ENCODE measurements around the gene LRP4. TPM values are rescaled to one million over a fixed set of nuclear protein-coding genes. Genes with fewer than 3 reads are reported as not detected.

Gene LRP4
- total and polyA plus RNA-seq, 2 donors (not counting 3 experiments of a cell fraction or from before 2014, with no cell fraction given): 0.86 to 2.0 TPM

DNA sequence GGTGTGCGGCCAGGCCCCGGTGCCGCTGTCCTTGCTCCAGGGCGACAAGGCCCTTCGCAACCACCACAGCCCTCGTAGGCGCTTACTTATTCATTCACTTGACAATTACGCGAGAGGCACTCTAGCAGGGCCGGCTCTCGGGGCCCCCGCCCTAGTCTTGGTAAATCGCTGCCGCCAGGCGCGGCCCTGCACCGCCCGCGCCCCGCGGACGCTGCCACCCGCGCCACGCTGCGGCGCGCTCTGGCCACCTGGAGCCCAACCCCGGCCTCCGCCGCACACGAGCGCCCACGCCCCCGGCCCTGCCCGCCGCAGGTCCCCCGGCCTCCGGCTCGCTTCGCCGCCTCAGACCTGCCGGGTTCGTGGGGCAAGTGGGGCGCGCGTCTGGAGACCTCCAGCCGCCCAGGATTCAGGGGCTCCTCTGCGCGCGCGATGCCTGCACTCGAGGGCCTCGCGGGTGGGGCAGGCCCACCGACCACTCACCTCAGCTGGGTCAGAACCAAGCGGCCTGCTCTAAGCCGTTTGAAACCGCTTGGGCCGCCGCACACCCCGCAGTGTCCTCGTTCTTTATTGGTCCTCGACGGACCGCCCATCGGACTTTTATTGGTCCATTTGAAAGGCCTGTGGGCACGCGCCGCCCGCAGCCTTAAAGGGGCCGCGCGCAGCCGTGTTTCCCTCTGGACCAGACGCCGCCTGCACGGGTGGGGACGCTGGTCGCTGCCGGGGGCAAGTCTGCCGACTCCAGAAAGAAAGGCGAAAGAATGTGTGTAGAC, 72.4 kb downstream of the LRP4 start, which contains the start of gene CKAP5:
CKAP5 (minus strand) TSS at position 541 of the 770 bp plus-strand sequence. CDS start 25,049 bp downstream, outside the sequence.
- Histone ChIP-seq H3K9me1 (replicated peaks; ENCODE audit: control insufficient read depth, extremely low read depth, insufficient read depth, low read length) (no peaks in the 10 kb centered on the region), H2AFZ (ENCODE audit: low read depth, low read length) (peak within 1 kb of the TSS; percentile 97), H3K4me2 (ENCODE audit: insufficient read depth, low read length) (peak within 1 kb of the TSS; percentile 98), H3K79me2 (ENCODE audit: control insufficient read depth, insufficient read depth, low read length) (peaks cover 50% of the 10 kb centered on the region), H3K4me1 (ENCODE audit: control insufficient read depth, extremely low read depth, insufficient read depth, low read length) (peaks cover 22% of the 10 kb centered on the region), H3K9me3 (replicated peaks; ENCODE audit: control insufficient read depth, insufficient read depth, low read length) (no peaks in the 10 kb centered on the region), H3K27ac (ENCODE audit: insufficient read depth, low read depth, low read length) (peak within 1 kb of the TSS; percentile 45), H4K20me1 (replicated peaks; ENCODE audit: control insufficient read depth, extremely low read depth, insufficient read depth, low read length) (peaks cover 2% of the 10 kb centered on the region), H3K4me3 (replicated peaks in 1 of 3; ENCODE audit: insufficient read depth in 1 of 3, low read depth in 1 of 3, low read length in 3 of 3) (peak within 1 kb of the TSS; percentile 95 to 99 (median 96)), H3K27me3 (ENCODE audit: control insufficient read depth in 2 of 2, insufficient read depth in 2 of 2, low read length in 2 of 2) (no peaks in the 10 kb centered on the region), H3K9ac (replicated peaks; ENCODE audit: extremely low read depth, insufficient read depth, low read length) (peak within 1 kb of the TSS; percentile 92), H3K36me3 (ENCODE audit: control insufficient read depth in 2 of 2, extremely low read depth in 1 of 2, insufficient read depth in 2 of 2, low read length in 2 of 2) (no peaks in the 10 kb centered on the region)
- peak; percentile 41 for TF ChIP-seq MAX (IDR thresholded peaks at IDR 0.05; ENCODE audit: insufficient read depth, insufficient read length)
- TF ChIP-seq GATA2 (IDR thresholded peaks at IDR 0.05; ENCODE audit: insufficient read depth, insufficient read length, low read depth, low read length): no peak
- TF ChIP-seq POLR2A (IDR thresholded peaks at IDR 0.05; ENCODE audit: low read depth, low read length): peak; percentile 78
- TF ChIP-seq POLR2AphosphoS5 (IDR thresholded peaks at IDR 0.05; ENCODE audit: insufficient read depth, low read depth, low read length): peak; percentile 56
- TF ChIP-seq JUN (IDR thresholded peaks at IDR 0.05; ENCODE audit: borderline replicate concordance, insufficient read depth, insufficient read length, low read depth): no peak
- FAIRE-seq: peak; percentile 74
- dilution Hi-C loops (cut with MboI; ENCODE audit: extremely low pct_ligation_motif_present, low sequenced_read_pairs) (no loop called here), intact Hi-C loops (cut with micrococcal nuclease) (loop anchor here (1.0 kb wide), 1 partner anchor 20 kb away; no protein-coding TSS in a partner anchor)
- peak; percentile 94 for DNase-seq (ENCODE audit: low read depth, low spot score)
- CTCF ChIA-PET: interaction anchor here (1.0 to 1.4 kb wide), 5 partner anchors 10 to 315 kb away, joined by 3 to 5 read pairs (median 4); no protein-coding TSS in a partner anchor
- no TSS peak for BruUV-seq (replicated peaks)
- POLR2A ChIA-PET: interaction anchor here (1.1 kb wide), 1 partner anchor 10 kb away, joined by 6 read pairs; no protein-coding TSS in a partner anchor

DNA sequence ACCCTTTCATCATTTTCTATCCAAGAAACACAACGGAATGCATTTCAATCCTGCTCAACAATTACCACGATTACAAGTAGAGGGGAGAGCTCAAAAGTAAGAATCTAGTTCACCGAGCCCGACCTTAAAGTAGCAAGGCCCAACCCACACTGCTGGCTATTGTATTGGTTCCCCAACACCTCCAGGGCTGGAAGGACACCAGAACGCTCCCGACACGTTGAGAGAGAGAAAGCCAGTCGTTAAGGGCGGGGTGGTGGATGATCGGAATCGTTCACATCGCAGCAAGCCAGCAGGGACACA, 73.0 kb downstream of the LRP4 start:
- no TSS peak for BruUV-seq (replicated peaks)
- Histone ChIP-seq H3K9me3 (replicated peaks; ENCODE audit: control insufficient read depth, insufficient read depth, low read length) (no peaks in the 10 kb centered on the region), H3K79me2 (ENCODE audit: control insufficient read depth, insufficient read depth, low read length) (peaks cover 55% of the 10 kb centered on the region), H2AFZ (ENCODE audit: low read depth, low read length) (peak overlapping the region; percentile 87), H4K20me1 (replicated peaks; ENCODE audit: control insufficient read depth, extremely low read depth, insufficient read depth, low read length) (peaks cover 2% of the 10 kb centered on the region), H3K9me1 (replicated peaks; ENCODE audit: control insufficient read depth, extremely low read depth, insufficient read depth, low read length) (no peaks in the 10 kb centered on the region), H3K9ac (replicated peaks; ENCODE audit: extremely low read depth, insufficient read depth, low read length) (peak overlapping the region; percentile 92), H3K27ac (ENCODE audit: insufficient read depth, low read depth, low read length) (peak overlapping the region; percentile 45), H3K4me2 (ENCODE audit: insufficient read depth, low read length) (peak overlapping the region; percentile 98), H3K4me1 (ENCODE audit: control insufficient read depth, extremely low read depth, insufficient read depth, low read length) (peaks cover 22% of the 10 kb centered on the region), H3K27me3 (ENCODE audit: control insufficient read depth in 2 of 2, insufficient read depth in 2 of 2, low read length in 2 of 2) (no peaks in the 10 kb centered on the region), H3K36me3 (ENCODE audit: control insufficient read depth in 2 of 2, extremely low read depth in 1 of 2, insufficient read depth in 2 of 2, low read length in 2 of 2) (peaks cover 0 to under 1% of the 10 kb centered on the region in 2 experiments), H3K4me3 (replicated peaks in 1 of 3; ENCODE audit: insufficient read depth in 1 of 3, low read depth in 1 of 3, low read length in 3 of 3) (peak overlapping the region; percentile 95 to 99 (median 96))
- TF ChIP-seq POLR2A (IDR thresholded peaks at IDR 0.05; ENCODE audit: low read depth, low read length): no peak
- TF ChIP-seq, protein P1, sequence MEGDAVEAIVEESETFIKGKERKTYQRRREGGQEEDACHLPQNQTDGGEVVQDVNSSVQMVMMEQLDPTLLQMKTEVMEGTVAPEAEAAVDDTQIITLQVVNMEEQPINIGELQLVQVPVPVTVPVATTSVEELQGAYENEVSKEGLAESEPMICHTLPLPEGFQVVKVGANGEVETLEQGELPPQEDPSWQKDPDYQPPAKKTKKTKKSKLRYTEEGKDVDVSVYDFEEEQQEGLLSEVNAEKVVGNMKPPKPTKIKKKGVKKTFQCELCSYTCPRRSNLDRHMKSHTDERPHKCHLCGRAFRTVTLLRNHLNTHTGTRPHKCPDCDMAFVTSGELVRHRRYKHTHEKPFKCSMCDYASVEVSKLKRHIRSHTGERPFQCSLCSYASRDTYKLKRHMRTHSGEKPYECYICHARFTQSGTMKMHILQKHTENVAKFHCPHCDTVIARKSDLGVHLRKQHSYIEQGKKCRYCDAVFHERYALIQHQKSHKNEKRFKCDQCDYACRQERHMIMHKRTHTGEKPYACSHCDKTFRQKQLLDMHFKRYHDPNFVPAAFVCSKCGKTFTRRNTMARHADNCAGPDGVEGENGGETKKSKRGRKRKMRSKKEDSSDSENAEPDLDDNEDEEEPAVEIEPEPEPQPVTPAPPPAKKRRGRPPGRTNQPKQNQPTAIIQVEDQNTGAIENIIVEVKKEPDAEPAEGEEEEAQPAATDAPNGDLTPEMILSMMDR (IDR thresholded peaks at IDR 0.05; ENCODE audit: extremely low read depth in 1 of 2, insufficient read depth in 1 of 2, low read depth in 1 of 2, low read length in 2 of 2): no peak
- TF ChIP-seq POLR2AphosphoS5 (IDR thresholded peaks at IDR 0.05; ENCODE audit: insufficient read depth, low read depth, low read length): no peak
- no peak for TF ChIP-seq EZH2 (IDR thresholded peaks at IDR 0.05; ENCODE audit: borderline replicate concordance, low read depth, low read length, severe bottlenecking)
- TF ChIP-seq GATA2 (IDR thresholded peaks at IDR 0.05; ENCODE audit: insufficient read depth, insufficient read length, low read depth, low read length): no peak
- TF ChIP-seq MAX (IDR thresholded peaks at IDR 0.05; ENCODE audit: insufficient read depth, insufficient read length): no peak
- no peak for TF ChIP-seq JUN (IDR thresholded peaks at IDR 0.05; ENCODE audit: borderline replicate concordance, insufficient read depth, insufficient read length, low read depth)
- TF ChIP-seq MYC (IDR thresholded peaks at IDR 0.05; ENCODE audit: low read depth, low read length): no peak
- TF ChIP-seq FOS (IDR thresholded peaks at IDR 0.05; ENCODE audit: borderline replicate concordance, insufficient read depth, low read length): no peak
- dilution Hi-C loops (cut with MboI; ENCODE audit: extremely low pct_ligation_motif_present, low sequenced_read_pairs): no loop called here
- DNase-seq (ENCODE audit: low read depth, low spot score): peak; percentile 66
- POLR2A ChIA-PET: no interaction called here
- no peak for FAIRE-seq
- CTCF ChIA-PET: interaction anchor here (1.0 to 1.4 kb wide), 2 partner anchors 10 to 20 kb away, joined by 3 to 4 read pairs; no protein-coding TSS in a partner anchor
- intact Hi-C loops (cut with micrococcal nuclease): no loop called here
